Measurements from ENCODE around the gene PZP.
A peak's percentile ranks its signal among the peaks of the same experiment; 100 is the strongest.
"Not testable (repeated sequence)": the region's sequence is repeated elsewhere in the genome, so short reads cannot be mapped to it uniquely, and the experiment has no call there.

PZP gene

GRCh38 chr12:9179781-9180180 is 28.4 kb downstream of the PZP start:
- no peak for DNase-seq

GRCh38 chr12:9169979-9170634 is 38.1 kb downstream of the PZP start:
- DNase-seq: no peak

- DNase-seq: not testable (repeated sequence)
These were observed 40.9 kb downstream of the PZP start for GRCh38 chr12:9167345-9167744.

GRCh38 chr12:9163392-9163791 is 44.8 kb downstream of the PZP start:
- DNase-seq: no peak

GRCh38 chr12:9156119-9156518 is 52.1 kb downstream of the PZP start:
- DNase-seq: no peak

- DNase-seq: no peak
These were observed 58.8 kb downstream of the PZP start for GRCh38 chr12:9149372-9149771.

GRCh38 chr12:9148926-9149325 is 59.3 kb downstream of the PZP start:
- DNase-seq: no peak

GRCh38 chr12:9147461-9147860 is 60.7 kb downstream of the PZP start:
- DNase-seq: no peak

- DNase-seq: no peak
These were observed 63.5 kb downstream of the PZP start for GRCh38 chr12:9144730-9145106.

- no peak for DNase-seq
These were observed 64.1 kb downstream of the PZP start for GRCh38 chr12:9143929-9144729.

- DNase-seq: no peak
These were observed 65.1 kb downstream of the PZP start for GRCh38 chr12:9143137-9143536.

GRCh38 chr12:9139588-9140290 is 68.5 kb downstream of the PZP start:
- DNase-seq: not testable (repeated sequence)

GRCh38 chr12:9135903-9136310 is 72.3 kb downstream of the PZP start:
- DNase-seq: no peak

- DNase-seq: peak; percentile 35
These were observed 73.1 kb downstream of the PZP start for GRCh38 chr12:9134981-9135628.

- no peak for DNase-seq
These were observed 74.8 kb downstream of the PZP start for GRCh38 chr12:9133216-9133916.

GRCh38 chr12:9132008-9132535 is 76.1 kb downstream of the PZP start:
- no peak for DNase-seq

- no peak for DNase-seq
These were observed 78.0 kb downstream of the PZP start for GRCh38 chr12:9130244-9130643.

- DNase-seq: no peak
These were observed 80.1 kb downstream of the PZP start for GRCh38 chr12:9127936-9128663.

- DNase-seq: no peak
These were observed 80.7 kb downstream of the PZP start for GRCh38 chr12:9127484-9127883.

GRCh38 chr12:9124383-9125031 is 83.7 kb downstream of the PZP start:
- no peak for DNase-seq

- DNase-seq: no peak
These were observed 84.3 kb downstream of the PZP start for GRCh38 chr12:9123781-9124382.
